HEK293 (cell line): ENCODE results near the gene CBS.

Experiments
- ZNF175 ChIP-seq: fragments of 450-650 bp; formaldehyde crosslinking; IDR thresholded peaks from 2 replicates; pipeline ENCODE4 v1.5.1; 2016; ENCODE audit warnings: missing biosample characterization, missing genetic modification characterization
- ZNF274 ChIP-seq, 2 experiments: fragments of 200-500 bp in 1 of 2; fragments of 450-650 bp in 1 of 2; sonication (Bioruptor generic) in 1 of 2; formaldehyde crosslinking in 1 of 2; IDR thresholded peaks; 2 replicates each; pipeline versions ENCODE4 v1.5.1 to v1.6.1; 2014 to 2016; ENCODE audit warnings: borderline replicate concordance in 1 of 2, inconsistent platforms in 1 of 2, low read length in 1 of 2, missing biosample characterization in 1 of 2, missing genetic modification characterization in 1 of 2
- ZNF624 ChIP-seq: fragments of 450-650 bp; formaldehyde crosslinking; IDR thresholded peaks from 2 replicates; pipeline ENCODE4 v1.5.1; 2017; ENCODE audit warnings: missing biosample characterization, missing genetic modification characterization
- TF ChIP-seq, protein P1 (sequence below): fragments of 450-650 bp; formaldehyde crosslinking; IDR thresholded peaks from 2 replicates; pipeline ENCODE4 v1.5.1; 2016; ENCODE audit warnings: missing biosample characterization, missing genetic modification characterization

DNA sequence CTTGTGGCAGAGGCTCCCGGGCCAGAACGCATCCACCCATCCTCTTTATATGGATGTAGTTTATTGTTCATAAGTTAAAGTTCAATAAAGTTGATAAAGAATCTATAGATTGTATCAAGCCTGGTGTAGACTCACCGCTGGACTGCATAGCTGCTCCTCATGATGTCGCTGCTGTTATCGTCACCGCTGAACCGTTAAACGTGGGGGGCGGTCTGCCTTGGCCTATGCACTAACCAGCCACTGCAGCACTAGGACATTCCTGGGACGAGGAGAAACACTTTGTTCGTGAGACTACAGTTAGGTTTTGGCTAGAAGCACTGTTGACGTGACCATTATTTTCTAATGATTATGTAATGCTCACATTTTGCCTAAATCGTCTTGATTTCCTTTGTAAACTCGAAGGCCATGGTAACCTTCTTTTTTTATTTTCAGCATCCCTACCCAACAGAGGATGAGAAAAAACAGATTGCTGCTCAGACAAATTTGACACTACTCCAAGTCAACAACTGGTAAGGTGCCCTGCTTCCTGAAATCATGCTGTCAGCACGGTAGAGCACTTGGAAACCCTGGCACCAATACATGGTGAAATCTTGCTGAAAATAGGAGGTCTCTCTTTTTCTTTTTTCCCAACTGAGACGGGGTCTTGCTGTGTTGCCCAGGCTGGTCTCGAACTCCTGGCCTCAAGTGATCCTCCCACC is 51.0 kb downstream of the CBS start:
- TF ChIP-seq, protein P1, sequence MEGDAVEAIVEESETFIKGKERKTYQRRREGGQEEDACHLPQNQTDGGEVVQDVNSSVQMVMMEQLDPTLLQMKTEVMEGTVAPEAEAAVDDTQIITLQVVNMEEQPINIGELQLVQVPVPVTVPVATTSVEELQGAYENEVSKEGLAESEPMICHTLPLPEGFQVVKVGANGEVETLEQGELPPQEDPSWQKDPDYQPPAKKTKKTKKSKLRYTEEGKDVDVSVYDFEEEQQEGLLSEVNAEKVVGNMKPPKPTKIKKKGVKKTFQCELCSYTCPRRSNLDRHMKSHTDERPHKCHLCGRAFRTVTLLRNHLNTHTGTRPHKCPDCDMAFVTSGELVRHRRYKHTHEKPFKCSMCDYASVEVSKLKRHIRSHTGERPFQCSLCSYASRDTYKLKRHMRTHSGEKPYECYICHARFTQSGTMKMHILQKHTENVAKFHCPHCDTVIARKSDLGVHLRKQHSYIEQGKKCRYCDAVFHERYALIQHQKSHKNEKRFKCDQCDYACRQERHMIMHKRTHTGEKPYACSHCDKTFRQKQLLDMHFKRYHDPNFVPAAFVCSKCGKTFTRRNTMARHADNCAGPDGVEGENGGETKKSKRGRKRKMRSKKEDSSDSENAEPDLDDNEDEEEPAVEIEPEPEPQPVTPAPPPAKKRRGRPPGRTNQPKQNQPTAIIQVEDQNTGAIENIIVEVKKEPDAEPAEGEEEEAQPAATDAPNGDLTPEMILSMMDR (tag by site-specific recombination), result no peak
- no peak for TF ChIP-seq ZNF624
- TF ChIP-seq ZNF274 (IDR thresholded peaks at IDR 0.05; ENCODE audit: low read length), result no peak
- no peak for TF ChIP-seq ZNF274 (tag by site-specific recombination; IDR thresholded peaks at IDR 0.05; ENCODE audit: borderline replicate concordance)
- no peak for TF ChIP-seq ZNF175 (tag by site-specific recombination)
